ENCODE data around the gene NPFFR1.

NPFFR1 gene

DNA sequence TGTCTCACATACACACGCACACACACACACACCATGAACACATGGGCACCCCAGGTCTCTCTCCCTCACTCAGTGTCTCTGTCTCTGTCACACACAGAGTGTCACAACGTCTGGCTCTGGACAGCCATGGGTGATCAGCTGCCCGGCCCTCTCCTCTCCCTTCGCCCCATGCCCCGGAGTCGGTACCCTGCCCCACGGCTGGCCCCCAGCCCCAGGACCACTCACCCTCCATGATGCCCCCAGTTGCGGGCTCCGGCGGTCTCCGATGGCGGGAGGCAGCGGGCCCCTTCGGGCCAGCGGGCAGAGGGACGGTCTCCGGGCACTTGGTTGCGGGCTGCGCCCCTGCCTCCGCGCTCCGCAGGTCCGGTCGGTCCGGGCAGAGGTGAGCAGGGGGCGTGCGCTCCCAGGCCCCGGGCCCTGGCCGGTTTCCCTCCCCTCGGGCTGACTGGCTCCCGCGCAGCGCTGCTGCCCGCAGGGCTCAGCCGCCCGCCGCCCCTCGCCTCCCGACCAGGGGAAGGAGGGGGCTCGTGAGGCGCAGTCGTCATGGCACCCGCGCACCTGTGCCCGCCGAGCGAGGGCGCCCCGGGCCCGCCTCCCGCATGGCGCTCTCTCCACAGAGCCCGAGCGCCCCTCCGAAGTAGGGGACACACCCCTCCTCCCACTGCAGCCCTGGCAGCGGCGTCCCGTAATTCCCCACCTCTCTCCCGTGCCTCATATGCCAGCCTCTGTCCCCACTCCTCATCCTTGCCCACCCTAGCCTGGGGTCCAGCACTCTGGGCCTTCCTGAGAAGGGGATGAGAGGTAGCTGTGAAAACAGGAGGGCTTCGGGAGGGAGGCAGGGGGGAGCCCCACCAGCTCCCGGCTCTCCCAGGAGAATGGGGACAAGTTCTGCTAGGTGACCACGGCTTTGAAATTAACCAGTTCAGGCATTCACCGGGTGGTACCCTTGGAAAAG lies at the start of gene NPFFR1:
Gene NPFFR1, minus strand, starts transcription at position 560 of the 955 bp plus-strand sequence. Its CDS starts 328 bp downstream, at position 232.
- H3K27ac ChIP-seq (ENCODE audit: low read length): no peak within 1 kb of the TSS
- peak within 1 kb of the TSS; percentile 37 for H3K4me3 ChIP-seq (ENCODE audit: low read length)
- no peaks in the 10 kb centered on the region for H3K9me3 ChIP-seq (ENCODE audit: control insufficient read depth, low read depth, low read length)
- H3K4me1 ChIP-seq (ENCODE audit: control insufficient read depth, low read depth, low read length): no peaks in the 10 kb centered on the region
- peaks cover 46% of the 10 kb centered on the region for H3K27me3 ChIP-seq (ENCODE audit: control insufficient read depth, insufficient read depth, low read length)
- H3K9ac ChIP-seq (ENCODE audit: low read length): no peak within 1 kb of the TSS
- no peaks in the 10 kb centered on the region for H3K36me3 ChIP-seq (ENCODE audit: control insufficient read depth, low read depth, low read length)

DNA sequence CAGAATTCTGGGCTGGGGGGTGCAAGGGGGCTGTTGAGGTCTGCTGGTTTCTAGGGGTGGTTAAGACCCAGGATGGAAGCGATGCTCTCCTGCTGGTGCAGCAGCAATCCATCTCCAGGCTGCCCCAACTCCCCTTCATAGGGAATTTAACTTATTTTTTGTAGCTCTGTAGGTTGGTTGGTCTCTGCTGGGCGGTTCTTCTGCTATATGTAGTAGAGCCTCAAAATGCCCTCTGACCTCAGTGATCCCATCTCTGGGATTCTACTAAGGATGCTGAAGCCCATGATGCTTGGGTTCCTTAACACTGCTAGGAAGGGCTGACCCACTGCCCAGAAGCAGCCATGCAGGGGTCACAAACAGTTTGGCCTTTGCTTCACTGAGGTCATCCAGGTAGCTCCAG lies 49.5 kb upstream of the NPFFR1 start:
- Histone ChIP-seq H3K9ac (ENCODE audit: low read length) (no peak overlapping the region), H3K4me3 (ENCODE audit: low read length) (no peak overlapping the region), H3K27ac (ENCODE audit: low read length) (no peak overlapping the region), H3K36me3 (ENCODE audit: control insufficient read depth, low read depth, low read length) (no peaks in the 10 kb centered on the region), H3K27me3 (ENCODE audit: control insufficient read depth, insufficient read depth, low read length) (no peaks in the 10 kb centered on the region), H3K4me1 (ENCODE audit: control insufficient read depth, low read depth, low read length) (peaks cover 17% of the 10 kb centered on the region), H3K9me3 (ENCODE audit: control insufficient read depth, low read depth, low read length) (no peaks in the 10 kb centered on the region)

- no peak overlapping the region for H3K4me3 ChIP-seq (ENCODE audit: low read length)
- no peak overlapping the region for H3K9ac ChIP-seq (ENCODE audit: low read length)
- no peak overlapping the region for H3K27ac ChIP-seq (ENCODE audit: low read length)
- H3K36me3 ChIP-seq (ENCODE audit: control insufficient read depth, low read depth, low read length): no peaks in the 10 kb centered on the region
- H3K9me3 ChIP-seq (ENCODE audit: control insufficient read depth, low read depth, low read length): no peaks in the 10 kb centered on the region
- no peaks in the 10 kb centered on the region for H3K27me3 ChIP-seq (ENCODE audit: control insufficient read depth, insufficient read depth, low read length)
- H3K4me1 ChIP-seq (ENCODE audit: control insufficient read depth, low read depth, low read length): peaks cover 7% of the 10 kb centered on the region
Measured at GRCh38 chr10:70331486-70332268, 47.9 kb upstream of the NPFFR1 start.

GRCh38 chr10:70331160-70331485 lies 47.3 kb upstream of the NPFFR1 start:
- Histone ChIP-seq H3K27me3 (ENCODE audit: control insufficient read depth, insufficient read depth, low read length) (no peaks in the 10 kb centered on the region), H3K27ac (ENCODE audit: low read length) (no peak overlapping the region), H3K9me3 (ENCODE audit: control insufficient read depth, low read depth, low read length) (no peaks in the 10 kb centered on the region), H3K4me3 (ENCODE audit: low read length) (no peak overlapping the region), H3K4me1 (ENCODE audit: control insufficient read depth, low read depth, low read length) (peaks cover 1% of the 10 kb centered on the region), H3K9ac (ENCODE audit: low read length) (no peak overlapping the region), H3K36me3 (ENCODE audit: control insufficient read depth, low read depth, low read length) (no peaks in the 10 kb centered on the region)

DNA sequence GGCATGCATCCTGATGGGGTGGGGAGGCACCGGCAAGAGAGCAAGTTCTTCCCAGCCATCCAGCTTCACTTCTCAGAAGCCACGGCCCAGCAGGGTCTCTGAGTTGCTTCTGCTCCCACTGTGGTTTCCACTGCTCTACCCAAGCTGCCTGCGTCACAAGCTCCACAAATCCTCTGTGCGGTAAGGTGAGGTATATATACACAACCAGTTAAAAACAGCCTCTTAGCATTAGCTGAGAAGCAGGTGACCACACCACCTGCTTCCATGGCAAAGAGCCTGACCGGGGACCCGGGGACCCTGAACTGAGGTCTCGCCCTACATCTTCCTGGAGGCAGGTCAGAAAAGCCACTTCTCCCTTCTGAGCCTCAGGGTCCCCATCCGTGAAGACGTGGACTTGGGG lies 46.9 kb upstream of the NPFFR1 start:
- Histone ChIP-seq H3K9ac (ENCODE audit: low read length) (no peak overlapping the region), H3K27me3 (ENCODE audit: control insufficient read depth, insufficient read depth, low read length) (no peaks in the 10 kb centered on the region), H3K9me3 (ENCODE audit: control insufficient read depth, low read depth, low read length) (no peaks in the 10 kb centered on the region), H3K4me1 (ENCODE audit: control insufficient read depth, low read depth, low read length) (no peaks in the 10 kb centered on the region), H3K36me3 (ENCODE audit: control insufficient read depth, low read depth, low read length) (no peaks in the 10 kb centered on the region), H3K27ac (ENCODE audit: low read length) (no peak overlapping the region), H3K4me3 (ENCODE audit: low read length) (no peak overlapping the region)

GRCh38 chr10:70328967-70329366 lies 45.2 kb upstream of the NPFFR1 start:
- no peak overlapping the region for H3K27ac ChIP-seq (ENCODE audit: low read length)
- H3K4me1 ChIP-seq (ENCODE audit: control insufficient read depth, low read depth, low read length): peaks cover 10% of the 10 kb centered on the region

DNA sequence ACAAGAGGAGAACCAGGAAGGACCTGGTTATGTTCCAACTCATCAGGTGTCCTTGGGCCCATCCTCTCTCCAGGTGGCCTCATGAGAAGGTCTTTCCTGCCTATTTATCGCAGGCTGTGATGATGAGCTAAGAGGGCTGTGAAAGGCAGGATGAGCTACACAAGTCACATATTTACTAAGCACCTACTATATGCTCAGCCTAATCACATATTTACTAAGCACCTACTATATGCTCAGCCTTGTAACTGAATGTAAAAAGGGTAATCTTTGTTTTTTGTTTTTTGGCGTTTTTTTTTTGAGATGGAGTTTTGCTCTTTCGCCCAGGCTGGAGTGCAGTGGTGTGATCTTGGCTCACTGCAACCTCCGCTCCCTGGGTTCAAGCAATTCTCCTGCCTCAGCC lies 44.2 kb upstream of the NPFFR1 start:
- Histone ChIP-seq H3K27me3 (ENCODE audit: control insufficient read depth, insufficient read depth, low read length) (no peaks in the 10 kb centered on the region), H3K9me3 (ENCODE audit: control insufficient read depth, low read depth, low read length) (no peaks in the 10 kb centered on the region), H3K36me3 (ENCODE audit: control insufficient read depth, low read depth, low read length) (no peaks in the 10 kb centered on the region), H3K4me3 (ENCODE audit: low read length) (no peak overlapping the region), H3K4me1 (ENCODE audit: control insufficient read depth, low read depth, low read length) (peaks cover 10% of the 10 kb centered on the region), H3K27ac (ENCODE audit: low read length) (no peak overlapping the region), H3K9ac (ENCODE audit: low read length) (no peak overlapping the region)

More at GRCh38 chr10:70328967-70329366, 45.2 kb upstream of the NPFFR1 start:
- no peaks in the 10 kb centered on the region for H3K9me3 ChIP-seq (ENCODE audit: control insufficient read depth, low read depth, low read length)
- H3K9ac ChIP-seq (ENCODE audit: low read length): no peak overlapping the region
- H3K27me3 ChIP-seq (ENCODE audit: control insufficient read depth, insufficient read depth, low read length): no peaks in the 10 kb centered on the region
- no peak overlapping the region for H3K4me3 ChIP-seq (ENCODE audit: low read length)
- no peaks in the 10 kb centered on the region for H3K36me3 ChIP-seq (ENCODE audit: control insufficient read depth, low read depth, low read length)

- Histone ChIP-seq H3K9ac (ENCODE audit: low read length) (no peak overlapping the region), H3K9me3 (ENCODE audit: control insufficient read depth, low read depth, low read length) (no peaks in the 10 kb centered on the region), H3K36me3 (ENCODE audit: control insufficient read depth, low read depth, low read length) (no peaks in the 10 kb centered on the region), H3K4me3 (ENCODE audit: low read length) (no peak overlapping the region), H3K27ac (ENCODE audit: low read length) (no peak overlapping the region), H3K4me1 (ENCODE audit: control insufficient read depth, low read depth, low read length) (peaks cover 10% of the 10 kb centered on the region), H3K27me3 (ENCODE audit: control insufficient read depth, insufficient read depth, low read length) (no peaks in the 10 kb centered on the region)
Measured at GRCh38 chr10:70324951-70325781, 41.4 kb upstream of the NPFFR1 start.

GRCh38 chr10:70324339-70324861 lies 40.6 kb upstream of the NPFFR1 start:
- Histone ChIP-seq H3K27me3 (ENCODE audit: control insufficient read depth, insufficient read depth, low read length) (no peaks in the 10 kb centered on the region), H3K36me3 (ENCODE audit: control insufficient read depth, low read depth, low read length) (no peaks in the 10 kb centered on the region), H3K9ac (ENCODE audit: low read length) (no peak overlapping the region), H3K9me3 (ENCODE audit: control insufficient read depth, low read depth, low read length) (no peaks in the 10 kb centered on the region), H3K4me3 (ENCODE audit: low read length) (no peak overlapping the region), H3K27ac (ENCODE audit: low read length) (no peak overlapping the region), H3K4me1 (ENCODE audit: control insufficient read depth, low read depth, low read length) (peaks cover 10% of the 10 kb centered on the region)

GRCh38 chr10:70323697-70324338 lies 40.0 kb upstream of the NPFFR1 start:
- Histone ChIP-seq H3K4me3 (ENCODE audit: low read length) (no peak overlapping the region), H3K9ac (ENCODE audit: low read length) (no peak overlapping the region), H3K27ac (ENCODE audit: low read length) (no peak overlapping the region)

More at GRCh38 chr10:70323697-70324338, 40.0 kb upstream of the NPFFR1 start:
- H3K9me3 ChIP-seq (ENCODE audit: control insufficient read depth, low read depth, low read length): no peaks in the 10 kb centered on the region
- no peaks in the 10 kb centered on the region for H3K36me3 ChIP-seq (ENCODE audit: control insufficient read depth, low read depth, low read length)
- peaks cover 10% of the 10 kb centered on the region for H3K4me1 ChIP-seq (ENCODE audit: control insufficient read depth, low read depth, low read length)
- no peaks in the 10 kb centered on the region for H3K27me3 ChIP-seq (ENCODE audit: control insufficient read depth, insufficient read depth, low read length)

Data from iPS-18a (cell line).